Neuronal stem cell (in vitro differentiated cells): ENCODE data around the gene ANGPTL4.
A peak's percentile ranks its signal among the peaks of the same experiment; 100 is the strongest.

Source experiments
- DNase-seq: peaks from one replicate; pipeline ENCODE4 v3.0.0-alpha.2; 2013; ENCODE audit warnings: low spot score
- H2AFZ ChIP-seq: one replicate; pipeline ENCODE4 v1.6.1; 2013; ENCODE audit warnings: mild to moderate bottlenecking, low read length, inconsistent platforms
- H2AK5ac ChIP-seq: 2 replicates; pipeline ENCODE4 v1.6.1; 2013; ENCODE audit warnings: low read depth, mild to moderate bottlenecking, inconsistent platforms, low read length, moderate library complexity, mixed read lengths
- H2BK120ac ChIP-seq: 2 replicates; pipeline ENCODE4 v1.6.1; 2013; ENCODE audit warnings: low read depth, mild to moderate bottlenecking, inconsistent platforms, low read length, moderate library complexity, mixed read lengths
- H2BK12ac ChIP-seq: one replicate; pipeline ENCODE4 v1.6.1; 2013; ENCODE audit warnings: low read length, inconsistent platforms
- H2BK15ac ChIP-seq: 2 replicates; pipeline ENCODE4 v1.6.1; 2013; ENCODE audit warnings: mild to moderate bottlenecking, low read length, inconsistent platforms, mixed read lengths
- H2BK5ac ChIP-seq: one replicate; pipeline ENCODE4 v1.6.1; 2013; ENCODE audit warnings: inconsistent platforms, mild to moderate bottlenecking, low read length, moderate library complexity
- H3K14ac ChIP-seq: one replicate; pipeline ENCODE4 v1.6.1; 2013; ENCODE audit warnings: low read length, inconsistent platforms
- H3K18ac ChIP-seq: 2 replicates; pipeline ENCODE4 v1.6.1; 2013; ENCODE audit warnings: low read length, inconsistent platforms
- H3K23ac ChIP-seq: 2 replicates; pipeline ENCODE4 v1.6.1; 2013; ENCODE audit warnings: low read depth, mild to moderate bottlenecking, mixed read lengths, low read length, inconsistent platforms; ENCODE audit not compliant: poor library complexity
- H3K27ac ChIP-seq: replicated peaks from 3 replicates; pipeline ENCODE4 v1.5.1; 2013; ENCODE audit warnings: low read length, inconsistent platforms
- H3K27me3 ChIP-seq, 3 experiments: 2 replicates each; pipeline ENCODE4 v1.6.1; 2013; ENCODE audit warnings: low read length in 3 of 3, mild to moderate bottlenecking in 2 of 3, inconsistent platforms in 1 of 3, low read depth in 1 of 3, mixed read lengths in 1 of 3, moderate library complexity in 1 of 3; ENCODE audit not compliant: control insufficient read depth in 3 of 3, insufficient read depth in 3 of 3
- H3K36me3 ChIP-seq, 2 donors: replicated peaks in 1 of 2; 2 replicates each; pipeline ENCODE4 v1.6.1; 2013; ENCODE audit warnings: low read length in 2 of 2; ENCODE audit not compliant: control insufficient read depth in 2 of 2, insufficient read depth in 2 of 2
- H3K4ac ChIP-seq: 2 replicates; pipeline ENCODE4 v1.6.1; 2013; ENCODE audit warnings: inconsistent platforms, mild to moderate bottlenecking, low read length, moderate library complexity
- H3K4me1 ChIP-seq, 2 donors: 1 replicate in 1 of 2; 2 replicates in 1 of 2; pipeline ENCODE4 v1.6.1; 2013; ENCODE audit warnings: low read length in 2 of 2, low read depth in 1 of 2; ENCODE audit not compliant: control insufficient read depth in 2 of 2, insufficient read depth in 1 of 2
- H3K4me2 ChIP-seq: one replicate; pipeline ENCODE4 v1.6.1; 2013; ENCODE audit warnings: mild to moderate bottlenecking, low read length, inconsistent platforms; ENCODE audit not compliant: insufficient read depth, poor library complexity, severe bottlenecking
- H3K4me3 ChIP-seq, 2 donors: 2 replicates each; pipeline ENCODE4 v1.5.1; 2013; ENCODE audit warnings: low read length in 2 of 2, mild to moderate bottlenecking in 2 of 2, inconsistent platforms in 1 of 2, moderate library complexity in 1 of 2
- H3K79me1 ChIP-seq: one replicate; pipeline ENCODE4 v1.6.1; 2013; ENCODE audit warnings: low read depth, mild to moderate bottlenecking, inconsistent platforms, low read length, moderate library complexity
- H3K9ac ChIP-seq: one replicate; pipeline ENCODE4 v1.6.1; 2013; ENCODE audit warnings: mild to moderate bottlenecking, low read depth, low read length, inconsistent platforms; ENCODE audit not compliant: poor library complexity
- H3K9me3 ChIP-seq, 2 donors: replicated peaks in 1 of 2; 2 replicates each; pipeline versions ENCODE3 to v1.6.1; 2013; ENCODE audit warnings: low read length in 2 of 2, mild to moderate bottlenecking in 2 of 2, inconsistent platforms in 1 of 2, low read depth in 1 of 2, mixed read lengths in 1 of 2, moderate library complexity in 1 of 2; ENCODE audit not compliant: control insufficient read depth in 2 of 2, insufficient read depth in 1 of 2
- H4K8ac ChIP-seq: one replicate; pipeline ENCODE4 v1.6.1; 2013; ENCODE audit warnings: low read depth, mild to moderate bottlenecking, inconsistent platforms, low read length, moderate library complexity
- H4K91ac ChIP-seq: one replicate; pipeline ENCODE4 v1.6.1; 2013; ENCODE audit warnings: low read length, low read depth, mild to moderate bottlenecking, inconsistent platforms; ENCODE audit not compliant: poor library complexity
- WGBS, 2 donors: extraction: QIAGEN DNeasy Blood & Tissue Kit; methylation state at CpG; one replicate each; pipeline ENCODE4 v1.1.7; 2013; ENCODE audit warnings: missing lambda C conversion rate in 2 of 2, mixed read lengths in 1 of 2; ENCODE audit not compliant: insufficient read length in 2 of 2, insufficient replicate concordance in 1 of 2; ENCODE audit errors: extremely low coverage in 2 of 2; 5-methylcytosine and 5-hydroxymethylcytosine counted together

The ANGPTL4 gene

DNA sequence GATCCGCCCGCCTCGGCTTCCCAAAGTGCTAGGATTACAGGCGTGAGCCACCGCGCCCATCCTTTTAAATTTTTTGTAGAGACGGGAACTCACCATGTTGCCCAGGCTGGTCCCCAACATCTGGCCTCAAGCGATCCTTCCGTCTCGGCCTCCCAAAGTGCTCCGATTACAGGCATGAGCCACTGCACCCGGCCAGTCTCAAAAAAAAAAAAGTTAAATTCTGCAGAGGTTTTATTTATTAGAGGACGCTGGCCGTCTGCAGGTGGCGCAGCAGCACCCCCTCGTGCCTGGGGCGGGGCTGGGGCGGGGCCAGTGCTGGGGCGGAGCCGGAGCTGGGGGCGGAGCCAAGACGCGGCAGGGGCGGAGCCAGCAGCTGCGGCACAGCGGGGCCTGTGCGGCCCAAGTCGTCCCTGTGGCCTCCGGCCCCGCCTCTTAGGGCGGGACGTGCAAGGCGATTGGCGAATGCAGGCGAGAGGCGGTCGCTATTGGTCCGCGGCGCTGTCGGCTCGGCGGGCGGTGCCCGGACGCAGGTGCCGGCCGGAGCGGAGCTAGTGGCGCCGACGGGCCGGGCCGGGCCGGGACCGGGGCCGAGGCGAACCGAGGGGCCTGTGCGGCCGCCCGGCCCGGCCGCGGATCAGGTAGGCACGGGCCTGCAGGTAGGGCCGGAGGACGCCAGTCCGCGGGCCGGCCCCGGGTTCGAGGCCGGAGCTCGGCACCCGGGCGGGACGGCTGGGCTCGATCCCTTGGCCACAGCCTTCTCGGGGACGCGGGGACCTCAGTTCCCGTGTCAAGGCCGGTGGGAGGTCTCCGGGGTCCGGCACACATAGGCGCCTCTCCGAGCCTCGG, 49.1 kb downstream of the ANGPTL4 start, which contains the start of gene MARCHF2:
MARCHF2 (plus strand) TSS at position 523 of the 846 bp plus-strand sequence. CDS start 8,536 bp downstream, outside the sequence.
- peak within 1 kb of the TSS; percentile 61 to 86 for H3K4me3 ChIP-seq
- DNase-seq, result peak; percentile 96
- no peak within 1 kb of the TSS for H3K14ac ChIP-seq
- H3K79me1 ChIP-seq, result no peaks in the 10 kb centered on the region
- H4K8ac ChIP-seq, result no peak within 1 kb of the TSS
- no peak within 1 kb of the TSS for H2BK15ac ChIP-seq
- no peak within 1 kb of the TSS for H2BK5ac ChIP-seq
- peak within 1 kb of the TSS; percentile 67 for H3K18ac ChIP-seq
- peak within 1 kb of the TSS; percentile 61 for H3K9ac ChIP-seq
- no peak within 1 kb of the TSS for H3K23ac ChIP-seq
- no peak within 1 kb of the TSS for H3K4ac ChIP-seq
- no peak within 1 kb of the TSS for H4K91ac ChIP-seq
- H2AFZ ChIP-seq, result peak within 1 kb of the TSS; percentile 95
- no peak within 1 kb of the TSS for H3K27ac ChIP-seq
- no peaks in the 10 kb centered on the region for H3K9me3 ChIP-seq
- H2AK5ac ChIP-seq, result no peak within 1 kb of the TSS
- peaks cover 0 to under 1% of the 10 kb centered on the region in 2 donors for H3K4me1 ChIP-seq
- no peak within 1 kb of the TSS for H2BK12ac ChIP-seq
- no peaks in the 10 kb centered on the region for H3K36me3 ChIP-seq
- H3K4me2 ChIP-seq, result peak within 1 kb of the TSS; percentile 54
- H3K27me3 ChIP-seq, result no peaks in the 10 kb centered on the region
- no peak within 1 kb of the TSS for H2BK120ac ChIP-seq
- no CpG with 5 or more reads among the region's 89 CpGs for WGBS, 2 donors

DNA sequence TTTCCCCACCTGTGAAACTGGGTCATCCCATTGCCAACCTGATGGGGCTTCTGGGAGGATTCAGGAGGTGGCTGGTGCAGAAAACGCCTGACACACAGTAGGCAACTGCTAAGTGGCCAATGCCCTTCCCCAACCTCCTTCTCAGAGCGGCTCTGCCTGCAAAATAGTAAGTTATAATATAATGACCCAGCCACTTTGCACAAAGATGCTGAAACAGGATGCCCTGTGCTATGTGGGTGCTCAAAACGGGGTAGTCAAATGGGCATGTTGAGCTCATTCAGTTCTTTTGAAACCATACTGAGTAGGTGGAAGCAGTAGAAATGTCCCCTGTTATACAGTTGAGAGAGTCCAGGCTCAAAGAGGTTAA, 49.7 kb downstream of the ANGPTL4 start:
- Histone ChIP-seq H2BK120ac (no peak overlapping the region), H3K4me1 (peaks cover 0 to 2% of the 10 kb centered on the region in 2 donors), H4K8ac (no peak overlapping the region), H3K4me2 (peak overlapping the region; percentile 54), H3K27me3 (peaks cover 0 to 1% (median 0%) of the 10 kb centered on the region in 3 experiments), H2BK15ac (no peak overlapping the region), H3K9ac (peak overlapping the region; percentile 61), H3K9me3 (no peaks in the 10 kb centered on the region), H3K4ac (no peak overlapping the region), H3K14ac (no peak overlapping the region), H2AFZ (peak overlapping the region; percentile 95), H4K91ac (no peak overlapping the region), H3K36me3 (no peaks in the 10 kb centered on the region), H2AK5ac (no peak overlapping the region), H3K27ac (no peak overlapping the region), H3K23ac (no peak overlapping the region), H3K4me3 (peak overlapping the region; percentile 61 to 86), H2BK12ac (no peak overlapping the region), H3K79me1 (no peaks in the 10 kb centered on the region), H3K18ac (peak overlapping the region; percentile 67), H2BK5ac (no peak overlapping the region)
- no peak for DNase-seq
- WGBS, 2 donors, result no CpG with 5 or more reads among the region's 3 CpGs

DNA sequence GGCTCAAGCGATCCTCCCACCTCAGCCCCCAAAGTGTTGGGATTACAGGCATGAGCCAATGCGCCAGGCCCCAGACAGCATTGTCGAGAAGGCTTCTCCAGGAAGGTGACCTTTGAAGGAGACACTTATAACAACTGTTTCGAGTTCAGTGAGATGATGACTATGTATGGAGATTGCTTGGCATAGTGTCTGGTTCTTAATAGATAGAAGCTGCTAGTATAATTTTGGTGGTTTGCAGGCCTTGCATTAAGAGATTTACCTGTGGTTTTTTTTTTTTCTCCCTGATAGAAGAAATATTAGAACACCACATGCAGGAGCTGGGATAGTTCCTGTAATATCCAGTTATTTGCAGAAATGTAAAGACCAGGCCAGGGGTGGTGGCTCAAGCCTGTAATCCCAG, 52.8 kb downstream of the ANGPTL4 start:
- H2BK5ac ChIP-seq, result no peak overlapping the region
- H4K91ac ChIP-seq, result no peak overlapping the region
- H2BK12ac ChIP-seq, result no peak overlapping the region
- no peak overlapping the region for H3K14ac ChIP-seq
- no peak overlapping the region for H4K8ac ChIP-seq
- no peak overlapping the region for H3K27ac ChIP-seq
- no peaks in the 10 kb centered on the region for H3K79me1 ChIP-seq
- peaks cover 0 to 2% (median 0%) of the 10 kb centered on the region in 3 experiments for H3K27me3 ChIP-seq
- no peak overlapping the region for H3K4me2 ChIP-seq
- H3K18ac ChIP-seq, result no peak overlapping the region
- H3K4ac ChIP-seq, result no peak overlapping the region
- H3K23ac ChIP-seq, result no peak overlapping the region
- DNase-seq, result no peak
- H3K9ac ChIP-seq, result no peak overlapping the region
- no peak overlapping the region for H2BK120ac ChIP-seq
- no peak overlapping the region for H2BK15ac ChIP-seq
- no CpG with 5 or more reads among the region's 4 CpGs for WGBS, 2 donors
- no peak overlapping the region for H3K4me3 ChIP-seq
- H2AK5ac ChIP-seq, result no peak overlapping the region
- H3K9me3 ChIP-seq, result no peaks in the 10 kb centered on the region
- peaks cover 0 to 2% of the 10 kb centered on the region in 2 donors for H3K4me1 ChIP-seq
- H3K36me3 ChIP-seq, result no peaks in the 10 kb centered on the region
- no peak overlapping the region for H2AFZ ChIP-seq
